Measurements from ENCODE around the gene KRT74. TPM values are rescaled to one million over a fixed set of nuclear protein-coding genes. Genes with fewer than 3 reads are reported as not detected.

KRT74 gene
- total and polyA plus RNA-seq, 5 donors = 0.14 to 2.2 (median 0.82) TPM

GRCh38 chr12:52612431-52613383 is 39.1 kb upstream of the KRT74 start:
- ATAC-seq (no peak), DNase-seq (no peak)
- WGBS = 77% methylated on average over 5 of the region's 5 CpGs
- Histone ChIP-seq H3K27me3 (ENCODE audit: control insufficient read depth, insufficient read depth) (no peaks in the 10 kb centered on the region), H3K4me3 (ENCODE audit: low read length) (no peak overlapping the region), H3K9me3 (ENCODE audit: control insufficient read depth, low read length) (no peaks in the 10 kb centered on the region), H3K4me1 (ENCODE audit: control insufficient read depth, insufficient read depth, low read length) (no peaks in the 10 kb centered on the region), H3K27ac (ENCODE audit: low read length) (no peak overlapping the region)
- intact Hi-C loops (cut with DNase I) = no loop called here

DNA sequence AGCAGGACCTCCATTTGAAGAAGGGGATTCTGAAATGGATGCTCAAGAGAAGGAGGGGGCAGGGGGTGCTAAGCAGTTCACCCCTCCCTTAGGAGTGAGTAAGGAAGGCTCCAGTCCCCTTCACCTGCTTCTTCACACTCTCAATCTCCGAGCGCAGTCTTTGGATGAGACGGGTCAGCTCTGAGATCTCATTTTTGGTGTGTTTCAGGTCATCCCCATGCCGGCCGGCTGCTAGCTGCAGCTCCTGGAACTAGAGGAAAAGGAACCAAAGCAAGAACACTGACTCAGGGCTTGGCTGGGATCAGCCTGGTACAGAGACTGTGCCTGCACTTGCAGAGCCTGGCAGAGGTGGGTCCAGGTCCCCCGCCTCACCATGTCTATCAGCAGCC is 37.4 kb upstream of the KRT74 start:
- intact Hi-C loops (cut with DNase I) = no loop called here
- no peak overlapping the region for H3K27ac ChIP-seq (ENCODE audit: low read length)
- H3K4me1 ChIP-seq (ENCODE audit: control insufficient read depth, insufficient read depth, low read length) = no peaks in the 10 kb centered on the region
- no peak overlapping the region for H3K4me3 ChIP-seq (ENCODE audit: low read length)
- no peak for ATAC-seq
- 88% methylated on average over 6 of the region's 6 CpGs for WGBS
- no peaks in the 10 kb centered on the region for H3K27me3 ChIP-seq (ENCODE audit: control insufficient read depth, insufficient read depth)
- no peaks in the 10 kb centered on the region for H3K9me3 ChIP-seq (ENCODE audit: control insufficient read depth, low read length)
- no peak for DNase-seq

DNA sequence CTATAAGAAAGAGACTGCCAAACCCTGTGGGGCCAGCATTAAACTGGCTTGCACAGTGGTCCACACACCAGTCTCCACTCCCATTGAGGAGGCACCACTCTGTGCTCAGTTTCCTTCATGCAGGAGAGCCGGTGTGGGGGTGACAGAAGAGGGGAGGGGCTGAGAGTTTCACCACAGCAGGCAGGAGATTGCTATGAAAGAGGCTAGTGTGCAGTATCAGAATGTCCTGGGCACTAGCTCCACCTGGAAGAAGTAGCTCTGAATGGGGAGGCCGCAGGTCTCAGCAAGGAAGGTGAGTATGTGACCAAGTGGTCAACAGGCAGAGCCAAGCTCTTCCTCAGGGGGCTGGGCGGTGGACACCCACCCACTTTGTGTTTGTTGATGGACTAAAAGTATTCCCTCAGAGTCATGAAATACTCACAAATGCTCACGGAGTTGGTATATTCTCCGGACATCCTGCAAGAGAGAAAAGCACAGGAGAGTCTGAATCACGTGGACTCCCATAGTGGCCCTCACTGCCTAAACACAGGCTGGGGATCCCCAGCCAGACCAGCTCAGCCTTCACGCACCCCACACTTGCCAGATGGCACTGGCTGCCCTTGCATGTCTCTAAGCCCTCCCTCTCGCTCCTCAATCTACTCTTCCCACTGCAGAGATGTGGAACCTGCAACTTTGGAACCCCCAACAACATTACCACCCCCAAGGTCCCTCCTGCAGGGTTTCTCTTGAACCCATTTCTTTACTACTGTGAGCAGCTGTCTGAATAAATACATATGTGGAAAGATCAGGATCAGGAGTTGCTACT is 35.4 kb upstream of the KRT74 start:
- no peak overlapping the region for H3K27ac ChIP-seq (ENCODE audit: low read length)
- H3K4me1 ChIP-seq (ENCODE audit: control insufficient read depth, insufficient read depth, low read length) = no peaks in the 10 kb centered on the region
- ATAC-seq (no peak), DNase-seq (no peak)
- intact Hi-C loops (cut with DNase I) = no loop called here
- H3K4me3 ChIP-seq (ENCODE audit: low read length) = no peak overlapping the region
- WGBS = 75% methylated on average over 8 of the region's 8 CpGs
- H3K9me3 ChIP-seq (ENCODE audit: control insufficient read depth, low read length) = no peaks in the 10 kb centered on the region
- H3K27me3 ChIP-seq (ENCODE audit: control insufficient read depth, insufficient read depth) = no peaks in the 10 kb centered on the region

DNA sequence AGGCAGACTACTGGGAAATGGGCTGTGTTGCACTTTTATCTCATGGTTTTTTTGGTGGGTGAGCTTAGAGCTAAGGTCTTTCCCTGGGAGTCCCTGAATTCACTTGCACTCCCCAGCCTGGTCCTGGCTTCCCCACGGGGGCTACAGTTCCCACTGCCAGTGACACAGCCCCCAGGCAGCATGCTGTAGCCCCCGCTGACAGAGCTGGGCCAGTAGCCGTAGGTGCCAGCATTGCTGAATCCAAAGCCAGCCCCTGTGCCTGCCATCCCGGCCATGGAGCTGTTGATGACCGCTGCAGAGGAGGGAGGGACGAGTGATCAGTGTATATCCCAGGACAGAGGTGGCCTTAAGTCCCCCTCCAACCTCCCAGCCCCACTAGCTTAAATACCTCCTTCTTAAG is 34.5 kb upstream of the KRT74 start:
- no peak for ATAC-seq
- no peaks in the 10 kb centered on the region for H3K9me3 ChIP-seq (ENCODE audit: control insufficient read depth, low read length)
- 65% methylated on average over 6 of the region's 6 CpGs for WGBS
- intact Hi-C loops (cut with DNase I) = no loop called here
- no peak for DNase-seq
- H3K27me3 ChIP-seq (ENCODE audit: control insufficient read depth, insufficient read depth) = no peaks in the 10 kb centered on the region
- no peak overlapping the region for H3K4me3 ChIP-seq (ENCODE audit: low read length)
- H3K27ac ChIP-seq (ENCODE audit: low read length) = no peak overlapping the region
- H3K4me1 ChIP-seq (ENCODE audit: control insufficient read depth, insufficient read depth, low read length) = no peaks in the 10 kb centered on the region

DNA sequence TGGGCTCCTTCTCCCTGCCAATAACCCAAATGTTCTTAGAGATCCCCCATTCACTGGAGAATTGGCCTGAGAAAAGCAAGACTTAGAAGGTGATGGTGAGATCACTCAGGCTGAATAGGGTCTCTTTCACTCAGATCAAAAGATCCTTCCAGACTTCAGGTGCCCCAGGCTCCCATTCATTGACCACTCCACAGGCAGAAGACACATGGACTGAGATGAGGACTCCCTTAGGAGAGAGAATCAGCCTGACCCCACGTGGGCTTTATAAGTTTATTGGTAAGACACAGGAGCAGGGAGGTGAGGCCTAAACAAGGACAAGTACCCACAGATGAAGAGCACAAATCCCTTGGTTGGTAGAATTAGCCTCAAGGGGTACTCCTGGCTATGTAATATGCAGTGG is 33.7 kb upstream of the KRT74 start:
- Histone ChIP-seq H3K4me3 (ENCODE audit: low read length) (no peak overlapping the region), H3K27me3 (ENCODE audit: control insufficient read depth, insufficient read depth) (no peaks in the 10 kb centered on the region), H3K9me3 (ENCODE audit: control insufficient read depth, low read length) (no peaks in the 10 kb centered on the region), H3K4me1 (ENCODE audit: control insufficient read depth, insufficient read depth, low read length) (no peaks in the 10 kb centered on the region), H3K27ac (ENCODE audit: low read length) (no peak overlapping the region)
- intact Hi-C loops (cut with DNase I) = no loop called here
- DNase-seq (no peak), ATAC-seq (no peak)
- WGBS = 45% methylated on average over 1 of the region's 1 CpG

- DNase-seq (no peak), ATAC-seq (no peak)
- no peak overlapping the region for H3K27ac ChIP-seq (ENCODE audit: low read length)
- H3K27me3 ChIP-seq (ENCODE audit: control insufficient read depth, insufficient read depth) = no peaks in the 10 kb centered on the region
- H3K4me3 ChIP-seq (ENCODE audit: low read length) = no peak overlapping the region
- H3K4me1 ChIP-seq (ENCODE audit: control insufficient read depth, insufficient read depth, low read length) = no peaks in the 10 kb centered on the region
- WGBS = 73% methylated on average over 7 of the region's 7 CpGs
- no peaks in the 10 kb centered on the region for H3K9me3 ChIP-seq (ENCODE audit: control insufficient read depth, low read length)
- intact Hi-C loops (cut with DNase I) = no loop called here
Observed at GRCh38 chr12:52606581-52607218, 33.1 kb upstream of the KRT74 start.

GRCh38 chr12:52606096-52606495 is 32.5 kb upstream of the KRT74 start:
- H3K4me3 ChIP-seq (ENCODE audit: low read length) = no peak overlapping the region
- no peak for DNase-seq
- no peaks in the 10 kb centered on the region for H3K27me3 ChIP-seq (ENCODE audit: control insufficient read depth, insufficient read depth)
- 78% methylated on average over 3 of the region's 3 CpGs for WGBS
- H3K4me1 ChIP-seq (ENCODE audit: control insufficient read depth, insufficient read depth, low read length) = no peaks in the 10 kb centered on the region
- H3K9me3 ChIP-seq (ENCODE audit: control insufficient read depth, low read length) = no peaks in the 10 kb centered on the region
- ATAC-seq = no peak
- intact Hi-C loops (cut with DNase I) = no loop called here
- no peak overlapping the region for H3K27ac ChIP-seq (ENCODE audit: low read length)

DNA sequence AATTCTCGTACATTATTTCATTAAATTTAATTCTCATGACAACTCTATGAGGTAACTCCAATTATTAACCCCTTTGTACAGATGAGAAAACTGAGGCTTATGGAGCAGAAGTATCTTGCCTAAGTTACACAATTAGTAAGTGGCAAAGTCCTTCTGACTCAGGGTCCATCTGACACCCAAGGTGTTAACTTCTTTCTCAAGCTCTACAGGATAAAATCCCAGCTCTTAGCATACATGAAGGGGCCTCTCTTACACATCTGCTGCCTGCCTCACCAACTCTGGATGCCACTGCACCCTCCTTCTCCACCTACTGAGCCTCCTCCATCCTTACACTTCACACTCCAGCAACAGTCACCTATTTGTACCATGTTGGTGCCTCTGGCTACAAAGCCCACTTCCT is 31.9 kb upstream of the KRT74 start:
- Histone ChIP-seq H3K9me3 (ENCODE audit: control insufficient read depth, low read length) (no peaks in the 10 kb centered on the region), H3K27ac (ENCODE audit: low read length) (no peak overlapping the region), H3K27me3 (ENCODE audit: control insufficient read depth, insufficient read depth) (no peaks in the 10 kb centered on the region), H3K4me3 (ENCODE audit: low read length) (no peak overlapping the region), H3K4me1 (ENCODE audit: control insufficient read depth, insufficient read depth, low read length) (no peaks in the 10 kb centered on the region)
- ATAC-seq = no peak
- no peak for DNase-seq
- intact Hi-C loops (cut with DNase I) = no loop called here
- WGBS = 89% methylated on average over 1 of the region's 1 CpG

GRCh38 chr12:52604859-52605258 is 31.2 kb upstream of the KRT74 start:
- ATAC-seq = no peak
- intact Hi-C loops (cut with DNase I) = no loop called here
- no peaks in the 10 kb centered on the region for H3K27me3 ChIP-seq (ENCODE audit: control insufficient read depth, insufficient read depth)
- no peaks in the 10 kb centered on the region for H3K4me1 ChIP-seq (ENCODE audit: control insufficient read depth, insufficient read depth, low read length)
- no peak for DNase-seq
- H3K4me3 ChIP-seq (ENCODE audit: low read length) = no peak overlapping the region
- H3K9me3 ChIP-seq (ENCODE audit: control insufficient read depth, low read length) = no peaks in the 10 kb centered on the region
- no peak overlapping the region for H3K27ac ChIP-seq (ENCODE audit: low read length)

GRCh38 chr12:52603314-52603713 is 29.7 kb upstream of the KRT74 start:
- no peak for DNase-seq
- no peaks in the 10 kb centered on the region for H3K9me3 ChIP-seq (ENCODE audit: control insufficient read depth, low read length)
- 86% methylated on average over 2 of the region's 2 CpGs for WGBS
- no peak overlapping the region for H3K4me3 ChIP-seq (ENCODE audit: low read length)
- no peaks in the 10 kb centered on the region for H3K4me1 ChIP-seq (ENCODE audit: control insufficient read depth, insufficient read depth, low read length)
- no peaks in the 10 kb centered on the region for H3K27me3 ChIP-seq (ENCODE audit: control insufficient read depth, insufficient read depth)
- no peak overlapping the region for H3K27ac ChIP-seq (ENCODE audit: low read length)
- intact Hi-C loops (cut with DNase I) = no loop called here
- ATAC-seq = no peak

DNA sequence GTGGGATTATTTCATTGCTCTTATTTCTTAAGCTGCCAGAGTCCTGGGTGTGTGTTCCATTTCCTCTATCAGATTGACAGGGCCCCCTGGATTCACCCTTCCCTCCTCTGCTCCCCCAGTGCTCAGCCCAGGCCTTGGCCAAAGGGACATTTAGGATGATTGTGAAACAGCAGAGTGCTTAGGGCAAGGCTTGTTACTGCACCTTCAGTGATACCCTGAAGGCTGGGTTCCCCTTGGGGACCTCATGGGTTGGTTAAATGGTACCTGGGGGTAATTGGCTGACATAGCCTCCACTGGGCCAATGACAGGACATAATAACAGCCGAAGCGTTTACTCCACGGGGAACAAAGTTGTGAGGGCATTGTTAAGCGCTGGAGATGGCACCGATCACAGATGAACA is 28.9 kb upstream of the KRT74 start:
- Histone ChIP-seq H3K4me3 (ENCODE audit: low read length) (no peak overlapping the region), H3K9me3 (ENCODE audit: control insufficient read depth, low read length) (no peaks in the 10 kb centered on the region), H3K27me3 (ENCODE audit: control insufficient read depth, insufficient read depth) (no peaks in the 10 kb centered on the region), H3K4me1 (ENCODE audit: control insufficient read depth, insufficient read depth, low read length) (no peaks in the 10 kb centered on the region), H3K27ac (ENCODE audit: low read length) (no peak overlapping the region)
- ATAC-seq = no peak
- DNase-seq = no peak
- WGBS = 91% methylated on average over 5 of the region's 5 CpGs
- intact Hi-C loops (cut with DNase I) = no loop called here
